GM12891 (cell line): ENCODE data around the gene RAB5IF.
"Not testable (repeated sequence)": the region's sequence is repeated elsewhere in the genome, so short reads cannot be mapped to it uniquely, and the experiment has no call there.

Experiments used
- POLR2AphosphoS5 ChIP-seq: IDR thresholded peaks from 2 replicates; pipeline ENCODE4 v1.6.1; 2011; ENCODE audit warnings: low read depth, low read length, control low read depth
- SPI1 ChIP-seq: IDR thresholded peaks from 2 replicates; pipeline ENCODE4 v1.6.1; 2011; ENCODE audit warnings: low read depth, low read length, control low read depth
- TAF1 ChIP-seq: IDR thresholded peaks from 2 replicates; pipeline ENCODE4 v1.6.1; 2011; ENCODE audit warnings: low read depth, low read length, control low read depth

DNA sequence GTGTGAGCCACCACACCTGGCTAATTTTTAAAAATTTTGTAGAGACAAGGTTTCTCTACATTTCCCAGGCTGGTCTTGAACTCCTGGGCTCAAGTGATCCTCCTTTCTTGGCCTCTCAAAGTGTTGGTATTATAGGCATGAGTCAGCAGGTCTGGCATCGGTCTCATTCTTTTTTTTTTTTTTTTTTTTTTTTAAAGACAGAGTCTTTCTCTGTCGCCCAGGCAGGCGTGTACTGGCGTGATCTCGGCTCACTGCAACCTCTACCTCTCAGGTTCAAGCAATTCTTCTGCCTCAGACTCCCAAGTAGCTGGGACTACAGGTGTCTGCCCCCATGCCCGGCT, 2.8 kb downstream of the RAB5IF start:
- not testable (repeated sequence) for TF ChIP-seq TAF1, SPI1, POLR2AphosphoS5
